ENCODE measurements around the gene CGREF1.

DNA sequence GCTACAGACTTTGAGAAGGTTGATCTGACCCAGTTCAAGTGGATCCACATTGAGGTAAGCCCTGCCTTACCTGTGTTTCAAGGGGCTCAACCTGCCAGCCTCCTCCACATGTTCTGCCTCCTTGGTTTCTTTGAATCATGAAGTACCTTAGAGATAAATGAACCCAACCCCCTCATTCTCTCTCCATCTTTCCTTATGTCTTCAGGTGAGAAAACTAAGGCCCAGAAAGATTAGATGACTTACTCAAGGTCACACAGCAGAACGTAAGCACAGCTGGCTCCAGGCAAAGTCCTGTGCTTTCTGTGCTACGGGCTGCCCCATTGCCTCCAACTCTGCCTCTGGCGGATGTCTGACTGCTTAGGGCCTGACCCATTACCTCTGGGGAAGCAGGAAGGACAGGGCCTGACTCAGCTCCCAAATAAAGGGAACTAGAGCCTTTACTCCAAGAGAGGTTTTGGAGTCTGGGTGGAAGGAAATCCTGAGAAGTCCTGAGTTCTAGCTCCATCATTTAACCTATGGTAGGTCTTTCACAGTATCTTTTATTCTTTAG is 22.1 kb downstream of the CGREF1 start:
- TF ChIP-seq, protein P1, sequence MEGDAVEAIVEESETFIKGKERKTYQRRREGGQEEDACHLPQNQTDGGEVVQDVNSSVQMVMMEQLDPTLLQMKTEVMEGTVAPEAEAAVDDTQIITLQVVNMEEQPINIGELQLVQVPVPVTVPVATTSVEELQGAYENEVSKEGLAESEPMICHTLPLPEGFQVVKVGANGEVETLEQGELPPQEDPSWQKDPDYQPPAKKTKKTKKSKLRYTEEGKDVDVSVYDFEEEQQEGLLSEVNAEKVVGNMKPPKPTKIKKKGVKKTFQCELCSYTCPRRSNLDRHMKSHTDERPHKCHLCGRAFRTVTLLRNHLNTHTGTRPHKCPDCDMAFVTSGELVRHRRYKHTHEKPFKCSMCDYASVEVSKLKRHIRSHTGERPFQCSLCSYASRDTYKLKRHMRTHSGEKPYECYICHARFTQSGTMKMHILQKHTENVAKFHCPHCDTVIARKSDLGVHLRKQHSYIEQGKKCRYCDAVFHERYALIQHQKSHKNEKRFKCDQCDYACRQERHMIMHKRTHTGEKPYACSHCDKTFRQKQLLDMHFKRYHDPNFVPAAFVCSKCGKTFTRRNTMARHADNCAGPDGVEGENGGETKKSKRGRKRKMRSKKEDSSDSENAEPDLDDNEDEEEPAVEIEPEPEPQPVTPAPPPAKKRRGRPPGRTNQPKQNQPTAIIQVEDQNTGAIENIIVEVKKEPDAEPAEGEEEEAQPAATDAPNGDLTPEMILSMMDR (IDR thresholded peaks at IDR 0.05): no peak
- TF ChIP-seq POLR2AphosphoS5 (IDR thresholded peaks at IDR 0.05) (no peak), POLR2A (IDR thresholded peaks at IDR 0.05; ENCODE audit: low read depth) (no peak), EP300 (IDR thresholded peaks at IDR 0.05) (no peak)
